Keratinocyte (primary cell): ENCODE measurements around the gene ZNF462. TPM values are rescaled to one million over a fixed set of nuclear protein-coding genes. Genes with fewer than 3 reads are reported as not detected.
A peak's percentile ranks its signal among the peaks of the same experiment; 100 is the strongest.

Experiments used
- DNase-seq: peaks from one replicate; pipeline ENCODE4 v3.0.0-alpha.2; 2011; ENCODE audit warnings: low read depth, missing footprints, low spot score
- FAIRE-seq: peaks from 2 replicates; lab custom pipeline; 2011; peaks lifted over from hg19 to GRCh38; lab: Jason Lieb, UNC
- H2AFZ ChIP-seq: 2 replicates; pipeline ENCODE4 v1.6.0; 2012; ENCODE audit warnings: low read length, control low read depth, inconsistent platforms; ENCODE audit not compliant: control insufficient read depth
- H3K27ac ChIP-seq: 2 replicates; pipeline ENCODE4 v1.5.1; 2011; ENCODE audit warnings: low read length; ENCODE audit not compliant: control insufficient read depth, insufficient read depth
- H3K27me3 ChIP-seq: 3 replicates; pipeline ENCODE4 v1.6.0; 2011; ENCODE audit warnings: low read length; ENCODE audit not compliant: control insufficient read depth, insufficient read depth; ENCODE audit errors: extremely low read depth
- H3K36me3 ChIP-seq, 2 experiments: 2 replicates in 1 of 2; 3 replicates in 1 of 2; pipeline ENCODE4 v1.5.1; 2011; ENCODE audit warnings: low read length in 2 of 2, mild to moderate bottlenecking in 1 of 2; ENCODE audit not compliant: control insufficient read depth in 2 of 2, insufficient read depth in 2 of 2; ENCODE audit errors: extremely low read depth in 1 of 2
- H3K4me1 ChIP-seq: 3 replicates; pipeline ENCODE4 v1.5.1; 2011; ENCODE audit warnings: low read length; ENCODE audit not compliant: control insufficient read depth, insufficient read depth; ENCODE audit errors: extremely low read depth
- H3K4me2 ChIP-seq: 3 replicates; pipeline ENCODE4 v1.6.0; 2011; ENCODE audit warnings: low read depth, low read length; ENCODE audit not compliant: control insufficient read depth, insufficient read depth; ENCODE audit errors: extremely low read depth
- H3K4me3 ChIP-seq, 3 experiments: fragments of 200-600 bp in 1 of 3; sonication (generic) in 1 of 3; 2 replicates in 2 of 3; 3 replicates in 1 of 3; pipeline ENCODE4 v1.5.1; 2011 to 2016; ENCODE audit warnings: low read length in 3 of 3, mild to moderate bottlenecking in 3 of 3, control low read depth in 2 of 3, inconsistent platforms in 1 of 3, low read depth in 1 of 3, mixed read lengths in 1 of 3, mixed run types in 1 of 3, moderate library complexity in 1 of 3; ENCODE audit not compliant: control insufficient read depth in 2 of 3, insufficient read depth in 2 of 3; ENCODE audit errors: extremely low read depth in 1 of 3
- H3K79me2 ChIP-seq: 2 replicates; pipeline ENCODE4 v1.6.0; 2012; ENCODE audit warnings: low read length; ENCODE audit not compliant: control insufficient read depth, insufficient read depth
- H3K9ac ChIP-seq: 3 replicates; pipeline ENCODE4 v1.6.0; 2011; ENCODE audit warnings: low read length; ENCODE audit not compliant: control insufficient read depth, insufficient read depth; ENCODE audit errors: extremely low read depth
- H3K9me1 ChIP-seq: 3 replicates; pipeline ENCODE4 v1.6.0; 2011; ENCODE audit warnings: low read length; ENCODE audit not compliant: control insufficient read depth, insufficient read depth; ENCODE audit errors: extremely low read depth
- H3K9me3 ChIP-seq: 2 replicates; pipeline ENCODE4 v1.5.1; 2012; ENCODE audit warnings: low read depth, low read length; ENCODE audit not compliant: control insufficient read depth
- H4K20me1 ChIP-seq: 3 replicates; pipeline ENCODE4 v1.6.0; 2011; ENCODE audit warnings: low read length; ENCODE audit not compliant: control insufficient read depth, insufficient read depth; ENCODE audit errors: extremely low read depth
- CTCF ChIP-seq, 3 experiments: IDR thresholded peaks in 1 of 3; conservative IDR thresholded peaks in 1 of 3; optimal IDR thresholded peaks in 1 of 3; 2 replicates in 2 of 3; 3 replicates in 1 of 3; pipeline versions ENCODE3 to v1.5.1; 2011; ENCODE audit warnings: low read length in 3 of 3, mild to moderate bottlenecking in 3 of 3, moderate library complexity in 2 of 3, control low read depth in 1 of 3, inconsistent platforms in 1 of 3; ENCODE audit not compliant: insufficient read depth in 2 of 3; ENCODE audit errors: extremely low read depth in 1 of 3
- EZH2 ChIP-seq: IDR thresholded peaks from one replicate; pipeline ENCODE4 v1.6.1; 2012; ENCODE audit warnings: inconsistent platforms, mild to moderate bottlenecking, low read length, moderate library complexity
- dilution Hi-C: fragments of 300-500 bp; cut with MboI; formaldehyde crosslinking; loops from one replicate; pipeline ENCODE4 v1.7.0; 2020; ENCODE audit warnings: low sequenced_read_pairs; ENCODE audit not compliant: extremely low pct_ligation_motif_present
- polyA plus RNA-seq, 5 experiments: library from polyadenylated mRNA; depleted of rRNA in 3 of 5; stranded (reverse) in 3 of 5; stranded (forward) in 1 of 5; unstranded in 1 of 5; fragments of >200 nt; gene quantifications; 1 replicate in 1 of 5; 2 replicates in 3 of 5; 3 replicates in 1 of 5; pipeline versions ENCODE4 v1.2.1 to v1.2.3, GENCODE V29; 2011 to 2012; ENCODE audit warnings: missing spikeins in 2 of 5, low read depth in 1 of 5, low replicate concordance in 1 of 5

Gene ZNF462
- polyA plus RNA-seq, 1 donor (not counting 4 experiments of a cell fraction or from before 2014, with no cell fraction given), result 7.8 TPM

- peak; percentile 29 for FAIRE-seq
- dilution Hi-C loops, result no loop called here
Measured at GRCh38 chr9:106981396-106982287, 118.7 kb downstream of the ZNF462 start.

GRCh38 chr9:106982636-106983035 lies 119.7 kb downstream of the ZNF462 start:
- Histone ChIP-seq H3K4me2 (no peak overlapping the region), H3K9me3 (no peaks in the 10 kb centered on the region), H2AFZ (no peak overlapping the region), H3K79me2 (no peaks in the 10 kb centered on the region), H3K4me3 (no peak overlapping the region), H4K20me1 (no peaks in the 10 kb centered on the region), H3K9ac (no peak overlapping the region), H3K9me1 (no peaks in the 10 kb centered on the region), H3K36me3 (peaks cover 3 to 7% of the 10 kb centered on the region in 2 experiments), H3K4me1 (no peaks in the 10 kb centered on the region), H3K27me3 (no peaks in the 10 kb centered on the region), H3K27ac (no peak overlapping the region)
- dilution Hi-C loops, result no loop called here
- TF ChIP-seq EZH2 (no peak), CTCF (optimal IDR thresholded peaks at IDR 0.05 in 1 of 3, IDR thresholded peaks at IDR 0.05 in 1 of 3, conservative IDR thresholded peaks at IDR 0.05 in 1 of 3; ENCODE audit: extremely low read depth in 1 of 3, insufficient read depth in 2 of 3, low read length in 3 of 3) (no peak)
- DNase-seq (no peak), FAIRE-seq (no peak)

More at GRCh38 chr9:106981396-106982287, 118.7 kb downstream of the ZNF462 start:
- Histone ChIP-seq H3K9me3 (no peaks in the 10 kb centered on the region), H3K4me3 (no peak overlapping the region), H3K36me3 (peaks cover 11% of the 10 kb centered on the region in 2 experiments), H4K20me1 (no peaks in the 10 kb centered on the region), H3K4me1 (no peaks in the 10 kb centered on the region), H3K27ac (no peak overlapping the region), H3K4me2 (no peak overlapping the region), H3K79me2 (no peaks in the 10 kb centered on the region), H3K9me1 (no peaks in the 10 kb centered on the region), H2AFZ (no peak overlapping the region), H3K9ac (no peak overlapping the region), H3K27me3 (no peaks in the 10 kb centered on the region)
- no peak for TF ChIP-seq EZH2
- TF ChIP-seq CTCF (optimal IDR thresholded peaks at IDR 0.05 in 1 of 3, IDR thresholded peaks at IDR 0.05 in 1 of 3, conservative IDR thresholded peaks at IDR 0.05 in 1 of 3; ENCODE audit: extremely low read depth in 1 of 3, insufficient read depth in 2 of 3, low read length in 3 of 3), result no peak
- no peak for DNase-seq
